B cell (primary cell): ENCODE measurements around the gene TNFRSF1B.

Experiments
- EZH2 ChIP-seq: IDR thresholded peaks from 2 replicates; pipeline ENCODE4 v1.6.1; 2012; ENCODE audit warnings: borderline replicate concordance, low read depth, mild to moderate bottlenecking, moderate library complexity, low read length; ENCODE audit not compliant: insufficient read depth, poor library complexity, severe bottlenecking
- TF ChIP-seq, protein P1 (sequence below): fragments of 200-600 bp; IDR thresholded peaks from one replicate; pipeline ENCODE4 v1.8.0; 2022; ENCODE audit warnings: antibody characterized with exemption, mild to moderate bottlenecking

DNA sequence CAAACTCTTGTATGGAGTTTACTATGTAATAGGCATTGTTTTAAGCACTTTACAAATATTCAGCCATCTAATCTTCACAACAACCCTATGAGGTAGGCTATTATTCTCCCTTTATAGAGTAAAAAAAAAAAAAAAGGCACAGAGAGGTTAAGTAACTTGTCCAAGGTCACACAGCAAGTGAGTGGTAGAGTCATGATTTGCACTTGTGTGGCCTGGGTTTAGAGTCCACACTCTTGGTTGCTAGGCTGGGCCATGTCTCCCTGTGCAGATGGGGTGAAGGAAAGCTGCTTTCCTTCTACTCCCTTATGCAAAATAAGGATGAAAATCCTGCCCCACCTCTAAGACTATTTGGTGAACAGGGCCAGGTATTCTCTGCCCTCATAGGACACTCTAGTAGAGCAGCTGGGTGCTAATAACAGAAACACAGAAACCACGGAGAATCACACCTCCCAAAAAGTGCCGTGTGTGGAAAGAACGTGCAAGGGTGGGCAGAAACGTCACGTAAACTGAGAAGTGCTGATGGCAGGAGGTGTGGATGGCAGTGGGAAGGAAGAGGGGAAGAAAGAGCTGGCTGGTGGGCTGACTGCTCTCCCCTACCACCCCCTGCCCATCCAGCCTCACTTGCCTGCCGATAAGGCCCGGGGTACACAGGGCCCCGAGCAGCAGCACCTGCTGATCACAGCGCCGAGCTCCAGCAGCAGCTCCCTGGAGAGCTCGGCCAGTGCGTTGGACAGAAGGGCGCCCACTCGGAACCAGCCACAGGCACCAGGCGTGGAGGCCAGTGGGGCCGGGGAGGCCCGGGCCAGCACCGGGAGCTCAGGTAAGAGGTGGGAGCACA lies 34.8 kb downstream of the TNFRSF1B start:
- no peak for TF ChIP-seq EZH2
- TF ChIP-seq, protein P1, sequence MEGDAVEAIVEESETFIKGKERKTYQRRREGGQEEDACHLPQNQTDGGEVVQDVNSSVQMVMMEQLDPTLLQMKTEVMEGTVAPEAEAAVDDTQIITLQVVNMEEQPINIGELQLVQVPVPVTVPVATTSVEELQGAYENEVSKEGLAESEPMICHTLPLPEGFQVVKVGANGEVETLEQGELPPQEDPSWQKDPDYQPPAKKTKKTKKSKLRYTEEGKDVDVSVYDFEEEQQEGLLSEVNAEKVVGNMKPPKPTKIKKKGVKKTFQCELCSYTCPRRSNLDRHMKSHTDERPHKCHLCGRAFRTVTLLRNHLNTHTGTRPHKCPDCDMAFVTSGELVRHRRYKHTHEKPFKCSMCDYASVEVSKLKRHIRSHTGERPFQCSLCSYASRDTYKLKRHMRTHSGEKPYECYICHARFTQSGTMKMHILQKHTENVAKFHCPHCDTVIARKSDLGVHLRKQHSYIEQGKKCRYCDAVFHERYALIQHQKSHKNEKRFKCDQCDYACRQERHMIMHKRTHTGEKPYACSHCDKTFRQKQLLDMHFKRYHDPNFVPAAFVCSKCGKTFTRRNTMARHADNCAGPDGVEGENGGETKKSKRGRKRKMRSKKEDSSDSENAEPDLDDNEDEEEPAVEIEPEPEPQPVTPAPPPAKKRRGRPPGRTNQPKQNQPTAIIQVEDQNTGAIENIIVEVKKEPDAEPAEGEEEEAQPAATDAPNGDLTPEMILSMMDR = no peak
